Testis (tissue), 2 donors: Measurements from ENCODE around the gene OLIG2.

ENCODE experiments used
- POLR2A ChIP-seq: fragments of 450-650 bp; IDR thresholded peaks from one replicate; pipeline ENCODE4 v1.6.1; 2017; ENCODE audit warnings: antibody characterized with exemption, mild to moderate bottlenecking, moderate library complexity
- TF ChIP-seq, protein P1 (sequence below), 3 experiments: fragments of 450-650 bp in 2 of 3; fragments of 200-600 bp in 1 of 3; sonication (generic) in 1 of 3; IDR thresholded peaks; one replicate each; pipeline ENCODE4 v1.5.1; 2016 to 2019; ENCODE audit warnings: antibody characterized with exemption in 3 of 3, mild to moderate bottlenecking in 2 of 3, moderate library complexity in 1 of 3

- TF ChIP-seq, protein P1, sequence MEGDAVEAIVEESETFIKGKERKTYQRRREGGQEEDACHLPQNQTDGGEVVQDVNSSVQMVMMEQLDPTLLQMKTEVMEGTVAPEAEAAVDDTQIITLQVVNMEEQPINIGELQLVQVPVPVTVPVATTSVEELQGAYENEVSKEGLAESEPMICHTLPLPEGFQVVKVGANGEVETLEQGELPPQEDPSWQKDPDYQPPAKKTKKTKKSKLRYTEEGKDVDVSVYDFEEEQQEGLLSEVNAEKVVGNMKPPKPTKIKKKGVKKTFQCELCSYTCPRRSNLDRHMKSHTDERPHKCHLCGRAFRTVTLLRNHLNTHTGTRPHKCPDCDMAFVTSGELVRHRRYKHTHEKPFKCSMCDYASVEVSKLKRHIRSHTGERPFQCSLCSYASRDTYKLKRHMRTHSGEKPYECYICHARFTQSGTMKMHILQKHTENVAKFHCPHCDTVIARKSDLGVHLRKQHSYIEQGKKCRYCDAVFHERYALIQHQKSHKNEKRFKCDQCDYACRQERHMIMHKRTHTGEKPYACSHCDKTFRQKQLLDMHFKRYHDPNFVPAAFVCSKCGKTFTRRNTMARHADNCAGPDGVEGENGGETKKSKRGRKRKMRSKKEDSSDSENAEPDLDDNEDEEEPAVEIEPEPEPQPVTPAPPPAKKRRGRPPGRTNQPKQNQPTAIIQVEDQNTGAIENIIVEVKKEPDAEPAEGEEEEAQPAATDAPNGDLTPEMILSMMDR (IDR thresholded peaks at IDR 0.05), result no peak
- no peak for TF ChIP-seq POLR2A
Observed at GRCh38 chr21:33063375-33063883, 37.7 kb downstream of the OLIG2 start.
